GM12872 (cell line): ENCODE results near the gene B4GALNT4.

Experiments used
- CTCF ChIP-seq: IDR thresholded peaks from 3 replicates; pipeline ENCODE4 v1.5.1; 2011; ENCODE audit warnings: low read depth, mild to moderate bottlenecking, low read length, moderate library complexity; ENCODE audit not compliant: insufficient read depth

The B4GALNT4 gene

GRCh38 chr11:328012-328411 is 41.3 kb upstream of the B4GALNT4 start:
- TF ChIP-seq CTCF = no peak

GRCh38 chr11:329886-330253 is 39.4 kb upstream of the B4GALNT4 start:
- TF ChIP-seq CTCF = no peak

GRCh38 chr11:330307-330693 is 39.0 kb upstream of the B4GALNT4 start:
- TF ChIP-seq CTCF = no peak

- TF ChIP-seq CTCF = no peak
Measured at GRCh38 chr11:330694-331357, 38.5 kb upstream of the B4GALNT4 start.

GRCh38 chr11:331358-332060 is 37.8 kb upstream of the B4GALNT4 start:
- TF ChIP-seq CTCF = no peak

GRCh38 chr11:332651-333480 is 36.4 kb upstream of the B4GALNT4 start:
- TF ChIP-seq CTCF = no peak

GRCh38 chr11:334264-334994 is 34.9 kb upstream of the B4GALNT4 start:
- no peak for TF ChIP-seq CTCF
